OCI-LY3 (cell line): ENCODE data around the gene CTNND2.

Experiments
- H2AFZ ChIP-seq: fragments of 200-600, 300-600 bp; shearing (Covaris generic); 2 replicates; pipeline ENCODE4 v1.6.0; 2014; ENCODE audit warnings: antibody characterized with exemption, low read depth, low read length
- H3K27ac ChIP-seq: fragments of 200-600, 300-600 bp; sonication (generic); 2 replicates; pipeline ENCODE4 v1.5.1; 2014; ENCODE audit warnings: mild to moderate bottlenecking, low read length, moderate library complexity, mixed read lengths
- H3K27me3 ChIP-seq: fragments of 200-600, 300-600 bp; sonication (generic); 2 replicates; pipeline ENCODE4 v1.6.1; 2014; ENCODE audit warnings: low read depth, low read length, mixed read lengths
- H3K36me3 ChIP-seq: fragments of 200-600, 300-600 bp; sonication (generic); replicated peaks from 2 replicates; pipeline ENCODE3; 2014; ENCODE audit warnings: low read depth, low read length, mixed read lengths
- H3K4me1 ChIP-seq: fragments of 300-600, 200-600 bp; sonication (generic); 2 replicates; pipeline ENCODE4 v1.6.1; 2014; ENCODE audit warnings: low read length, mixed read lengths
- H3K4me2 ChIP-seq: fragments of 200-600, 300-600 bp; sonication (generic); 2 replicates; pipeline ENCODE4 v1.6.1; 2014; ENCODE audit warnings: low read length, mixed read lengths
- H3K4me3 ChIP-seq: fragments of 300-600, 200-600 bp; sonication (generic); 2 replicates; pipeline ENCODE4 v1.5.1; 2014; ENCODE audit warnings: antibody characterized with exemption, mild to moderate bottlenecking, low read length, moderate library complexity
- H3K79me2 ChIP-seq: fragments of 300-600, 200-600 bp; shearing (Covaris generic); 2 replicates; pipeline ENCODE4 v1.6.1; 2014; ENCODE audit warnings: mild to moderate bottlenecking, low read length, mixed read lengths
- H3K9ac ChIP-seq: fragments of 300-600, 200-600 bp; shearing (Covaris generic); 2 replicates; pipeline ENCODE4 v1.6.0; 2014; ENCODE audit warnings: mild to moderate bottlenecking, low read length, moderate library complexity
- H3K9me3 ChIP-seq: fragments of 200-600, 300-600 bp; shearing (Covaris generic); 2 replicates; pipeline ENCODE4 v1.6.1; 2014; ENCODE audit warnings: low read length, mixed read lengths; ENCODE audit not compliant: insufficient read depth
- H4K20me1 ChIP-seq: fragments of 200-600, 300-600 bp; sonication (generic); 2 replicates; pipeline ENCODE4 v1.6.1; 2016; ENCODE audit warnings: low read length, mixed read lengths; ENCODE audit not compliant: insufficient read depth
- CTCF ChIP-seq: fragments of 200-600, 300-600 bp; sonication (generic); IDR thresholded peaks from 2 replicates; pipeline ENCODE4 v1.5.1; 2014; ENCODE audit warnings: antibody characterized with exemption, low read length, low read depth
- EZH2phosphoT487 ChIP-seq: fragments of 200-600 bp; shearing (Covaris generic); IDR thresholded peaks from 2 replicates; pipeline ENCODE4 v1.6.1; 2018; ENCODE audit warnings: antibody characterized with exemption, mixed run types, low read depth

The CTNND2 gene

GRCh38 chr5:11793396-11793795, 110.8 kb downstream of the CTNND2 start:
- no peaks in the 10 kb centered on the region for H4K20me1 ChIP-seq
- H3K27ac ChIP-seq: no peak overlapping the region
- no peak for TF ChIP-seq CTCF
- no peak for TF ChIP-seq EZH2phosphoT487
- no peaks in the 10 kb centered on the region for H3K9me3 ChIP-seq
- no peaks in the 10 kb centered on the region for H3K79me2 ChIP-seq
- no peaks in the 10 kb centered on the region for H3K4me1 ChIP-seq
- no peak overlapping the region for H3K4me2 ChIP-seq
- no peak overlapping the region for H3K9ac ChIP-seq
- H3K36me3 ChIP-seq: no peaks in the 10 kb centered on the region
- no peak overlapping the region for H3K4me3 ChIP-seq
- no peaks in the 10 kb centered on the region for H3K27me3 ChIP-seq
- no peak overlapping the region for H2AFZ ChIP-seq

GRCh38 chr5:11792621-11793020, 111.6 kb downstream of the CTNND2 start:
- H3K36me3 ChIP-seq: no peaks in the 10 kb centered on the region

GRCh38 chr5:11791792-11792191, 112.5 kb downstream of the CTNND2 start:
- H3K36me3 ChIP-seq: no peaks in the 10 kb centered on the region
- no peaks in the 10 kb centered on the region for H3K9me3 ChIP-seq
- H3K4me3 ChIP-seq: no peak overlapping the region
- TF ChIP-seq EZH2phosphoT487 (no peak), CTCF (no peak)
- no peaks in the 10 kb centered on the region for H4K20me1 ChIP-seq
- H3K79me2 ChIP-seq: no peaks in the 10 kb centered on the region
- no peak overlapping the region for H3K4me2 ChIP-seq
- H2AFZ ChIP-seq: no peak overlapping the region
- H3K27ac ChIP-seq: no peak overlapping the region
- H3K27me3 ChIP-seq: no peaks in the 10 kb centered on the region
- H3K4me1 ChIP-seq: no peaks in the 10 kb centered on the region
- H3K9ac ChIP-seq: no peak overlapping the region

More at GRCh38 chr5:11792621-11793020, 111.6 kb downstream of the CTNND2 start:
- Histone ChIP-seq H3K9ac (no peak overlapping the region), H3K4me1 (no peaks in the 10 kb centered on the region), H3K27ac (no peak overlapping the region), H3K79me2 (no peaks in the 10 kb centered on the region), H3K27me3 (no peaks in the 10 kb centered on the region), H2AFZ (no peak overlapping the region), H3K4me3 (no peak overlapping the region), H3K4me2 (no peak overlapping the region), H4K20me1 (no peaks in the 10 kb centered on the region), H3K9me3 (no peaks in the 10 kb centered on the region)
- no peak for TF ChIP-seq CTCF
- TF ChIP-seq EZH2phosphoT487: no peak

- no peaks in the 10 kb centered on the region for H3K9me3 ChIP-seq
- H3K4me1 ChIP-seq: no peaks in the 10 kb centered on the region
- H3K27ac ChIP-seq: no peak overlapping the region
- H3K36me3 ChIP-seq: no peaks in the 10 kb centered on the region
- no peaks in the 10 kb centered on the region for H4K20me1 ChIP-seq
- H3K4me3 ChIP-seq: no peak overlapping the region
- H3K27me3 ChIP-seq: no peaks in the 10 kb centered on the region
- TF ChIP-seq CTCF (no peak), EZH2phosphoT487 (no peak)
- H3K9ac ChIP-seq: no peak overlapping the region
- no peak overlapping the region for H2AFZ ChIP-seq
- H3K79me2 ChIP-seq: no peaks in the 10 kb centered on the region
- no peak overlapping the region for H3K4me2 ChIP-seq
Observed at GRCh38 chr5:11790201-11790600, 114.0 kb downstream of the CTNND2 start.
